H1 (cell line): ENCODE results near the gene CDC7. TPM values are rescaled to one million over a fixed set of nuclear protein-coding genes. Genes with fewer than 3 reads are reported as not detected.

Experiments used
- CHD7 ChIP-seq: fragments of 300-600 bp; sonication (generic); IDR thresholded peaks from 2 replicates; pipeline ENCODE4 v1.7.1; 2012; ENCODE audit warnings: low read length, moderate library complexity, mild to moderate bottlenecking, inconsistent platforms; ENCODE audit not compliant: insufficient replicate concordance
- polyA plus RNA-seq, 7 experiments: library from polyadenylated mRNA; depleted of rRNA in 3 of 7; stranded (reverse) in 5 of 7; unstranded in 2 of 7; fragments of >200 nt in 5 of 7; fragments of 200-250 nt in 2 of 7; gene quantifications; 1 replicate in 5 of 7; 2 replicates in 1 of 7; 4 replicates in 1 of 7; pipeline versions ENCODE4 v1.2.1 to v1.2.3, GENCODE V29; 2011 to 2013; ENCODE audit warnings: missing spikeins in 2 of 7, mixed read lengths in 2 of 7
- total RNA-seq: library from RNA; stranded (reverse); fragmentation: NEBNext Ultra II Directional; extraction: Animal tissue kit (Norgen Biotek cat#: 25700); gene quantifications from 2 replicates; pipeline ENCODE4 v1.2.1, GENCODE V29; 2021

Gene CDC7
- total and polyA plus RNA-seq, 2 of the 8 experiments (the other 6 are each of a cell fraction or from before 2014, with no cell fraction given) = 12.2 to 34.4 TPM

GRCh38 chr1:91570120-91570448, 69.4 kb downstream of the CDC7 start (continued):
- TF ChIP-seq CHD7 = no peak
